HFFc6 (cell line): ENCODE results near the gene N4BP2L2. TPM values are rescaled to one million over a fixed set of nuclear protein-coding genes. Genes with fewer than 3 reads are reported as not detected.
A peak's percentile ranks its signal among the peaks of the same experiment; 100 is the strongest.
"Not testable (repeated sequence)": the region's sequence is repeated elsewhere in the genome, so short reads cannot be mapped to it uniquely, and the experiment has no call there.

Experiments
- DNase-seq: peaks from one replicate; pipeline ENCODE4 v3.0.0-alpha.2; 2018
- H3K27ac Mint-ChIP-seq: 2 replicates; pipeline ENCODE4 v1.8.0; 2020; ENCODE audit warnings: mild to moderate bottlenecking, mixed read lengths
- H3K27me3 Mint-ChIP-seq: 2 replicates; pipeline ENCODE4 v1.8.0; 2021; ENCODE audit warnings: mild to moderate bottlenecking, moderate library complexity, mixed read lengths; ENCODE audit not compliant: insufficient read depth
- H3K36me3 Mint-ChIP-seq: 2 replicates; pipeline ENCODE4 v1.8.0; 2021; ENCODE audit warnings: low read depth, mixed read lengths
- H3K4me1 Mint-ChIP-seq: 2 replicates; pipeline ENCODE4 v1.8.0; 2020; ENCODE audit warnings: low read depth, mixed read lengths
- H3K4me3 Mint-ChIP-seq: 2 replicates; pipeline ENCODE4 v1.8.0; 2020; ENCODE audit warnings: mild to moderate bottlenecking, moderate library complexity, mixed read lengths
- H3K9me3 Mint-ChIP-seq: 2 replicates; pipeline ENCODE4 v1.8.0; 2020; ENCODE audit warnings: mild to moderate bottlenecking, mixed read lengths
- total RNA-seq, 6 experiments: library from RNA; stranded (reverse); fragmentation: NEBNext Ultra II Directional; extraction: Animal tissue kit (Norgen Biotek cat#: 25700); gene quantifications; 2 replicates in 1 of 6; 3 replicates in 5 of 6; pipeline ENCODE4 v1.2.3, GENCODE V29; 2021
- TF ChIP-seq, protein P1 (sequence below): fragments of 200-600 bp; sonication (generic); IDR thresholded peaks from 2 replicates; pipeline ENCODE4 v1.5.0; 2021; ENCODE audit warnings: antibody characterized with exemption, mild to moderate bottlenecking

N4BP2L2 gene
- total RNA-seq, 6 experiments from 2014 or later = 44.7 to 57.9 (median 50.4) TPM

DNA sequence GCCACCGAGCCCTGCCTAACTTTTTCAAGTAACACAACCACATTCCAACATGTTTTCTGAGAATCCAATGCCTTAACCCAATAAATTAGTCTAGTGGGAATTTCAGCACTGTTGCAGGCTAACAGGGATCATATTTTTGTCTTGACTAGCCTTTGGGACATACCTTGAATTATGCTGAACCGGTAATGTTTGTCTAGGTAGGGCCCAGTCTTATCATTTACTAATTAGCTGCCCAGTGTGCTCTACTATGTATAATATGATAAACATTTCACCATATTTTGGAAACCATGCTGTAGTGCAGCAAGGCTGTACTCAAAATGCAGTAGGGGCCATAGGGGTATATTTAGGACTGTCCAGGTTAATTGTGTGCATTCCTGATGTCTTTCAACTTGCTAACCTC is 44.4 kb upstream of the N4BP2L2 start:
- Mint-ChIP-seq H3K4me3 (no peak overlapping the region), H3K9me3 (no peaks in the 10 kb centered on the region), H3K27ac (no peak overlapping the region), H3K4me1 (peaks cover 10% of the 10 kb centered on the region; the same call in 1 of the 2 replicates), H3K27me3 (peaks cover 10% of the 10 kb centered on the region), H3K36me3 (no peaks in the 10 kb centered on the region)
- TF ChIP-seq, protein P1, sequence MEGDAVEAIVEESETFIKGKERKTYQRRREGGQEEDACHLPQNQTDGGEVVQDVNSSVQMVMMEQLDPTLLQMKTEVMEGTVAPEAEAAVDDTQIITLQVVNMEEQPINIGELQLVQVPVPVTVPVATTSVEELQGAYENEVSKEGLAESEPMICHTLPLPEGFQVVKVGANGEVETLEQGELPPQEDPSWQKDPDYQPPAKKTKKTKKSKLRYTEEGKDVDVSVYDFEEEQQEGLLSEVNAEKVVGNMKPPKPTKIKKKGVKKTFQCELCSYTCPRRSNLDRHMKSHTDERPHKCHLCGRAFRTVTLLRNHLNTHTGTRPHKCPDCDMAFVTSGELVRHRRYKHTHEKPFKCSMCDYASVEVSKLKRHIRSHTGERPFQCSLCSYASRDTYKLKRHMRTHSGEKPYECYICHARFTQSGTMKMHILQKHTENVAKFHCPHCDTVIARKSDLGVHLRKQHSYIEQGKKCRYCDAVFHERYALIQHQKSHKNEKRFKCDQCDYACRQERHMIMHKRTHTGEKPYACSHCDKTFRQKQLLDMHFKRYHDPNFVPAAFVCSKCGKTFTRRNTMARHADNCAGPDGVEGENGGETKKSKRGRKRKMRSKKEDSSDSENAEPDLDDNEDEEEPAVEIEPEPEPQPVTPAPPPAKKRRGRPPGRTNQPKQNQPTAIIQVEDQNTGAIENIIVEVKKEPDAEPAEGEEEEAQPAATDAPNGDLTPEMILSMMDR = no peak
- DNase-seq = no peak

DNA sequence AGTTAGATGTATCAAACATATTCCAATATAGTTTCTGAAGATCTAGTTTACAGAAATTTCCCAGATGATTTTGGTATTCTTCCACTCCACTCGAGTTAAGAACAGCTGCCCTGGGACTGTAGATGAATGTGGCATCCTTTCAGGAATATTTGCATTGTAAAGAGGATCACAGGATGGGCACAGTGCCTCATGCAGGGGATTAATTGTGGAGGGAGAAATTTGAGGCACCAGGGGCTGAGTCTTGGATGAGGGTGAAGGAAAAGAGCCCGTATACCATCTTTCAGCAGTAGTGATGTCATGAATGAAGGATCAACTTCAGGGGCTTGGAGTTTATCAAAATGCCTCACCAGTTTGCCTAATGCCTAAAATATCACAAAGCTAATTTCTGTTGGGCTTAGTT is 43.7 kb upstream of the N4BP2L2 start:
- Mint-ChIP-seq H3K27me3 (peaks cover 9% of the 10 kb centered on the region), H3K4me3 (no peak overlapping the region), H3K27ac (no peak overlapping the region), H3K9me3 (peaks cover 4% of the 10 kb centered on the region), H3K36me3 (peaks cover 2% of the 10 kb centered on the region), H3K4me1 (peaks cover 8% of the 10 kb centered on the region; the same call in 1 of the 2 replicates)
- TF ChIP-seq, protein P1 = no peak
- no peak for DNase-seq

DNA sequence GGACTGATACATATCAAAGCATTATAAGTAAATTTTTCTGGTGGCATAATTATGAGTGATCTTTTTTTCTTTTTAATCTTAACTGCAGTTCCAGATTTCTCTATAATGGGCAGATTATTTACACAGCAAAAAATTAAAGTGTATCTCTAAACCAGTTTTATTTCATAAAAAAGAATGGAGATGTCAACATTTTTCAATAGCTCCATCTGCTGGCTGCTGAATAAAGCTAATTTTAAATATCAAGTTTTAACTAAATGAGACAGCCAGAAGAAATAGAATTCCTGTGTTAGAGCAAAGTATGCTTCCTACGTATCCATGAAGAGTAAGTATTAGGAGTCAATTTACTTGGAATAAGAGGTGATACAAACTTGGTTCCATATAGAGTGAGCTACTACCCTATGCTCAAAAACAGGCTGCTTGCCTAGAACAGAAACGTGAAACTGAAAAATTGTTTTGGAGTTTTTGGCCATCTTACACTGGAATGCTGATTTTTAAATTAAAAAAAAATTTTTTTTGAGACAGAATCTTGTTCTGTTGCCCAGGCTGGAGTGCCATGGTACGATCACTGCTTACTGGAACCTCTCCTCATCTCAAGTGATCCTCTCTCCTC is 42.7 kb upstream of the N4BP2L2 start:
- Mint-ChIP-seq H3K36me3 (peaks cover 9% of the 10 kb centered on the region), H3K27me3 (peaks cover 9% of the 10 kb centered on the region), H3K4me3 (no peak overlapping the region), H3K9me3 (peaks cover 10% of the 10 kb centered on the region), H3K27ac (no peak overlapping the region), H3K4me1 (peaks cover 8% of the 10 kb centered on the region; the same call in 1 of the 2 replicates)
- TF ChIP-seq, protein P1 = peak; percentile 80
- DNase-seq = peak; percentile 54

DNA sequence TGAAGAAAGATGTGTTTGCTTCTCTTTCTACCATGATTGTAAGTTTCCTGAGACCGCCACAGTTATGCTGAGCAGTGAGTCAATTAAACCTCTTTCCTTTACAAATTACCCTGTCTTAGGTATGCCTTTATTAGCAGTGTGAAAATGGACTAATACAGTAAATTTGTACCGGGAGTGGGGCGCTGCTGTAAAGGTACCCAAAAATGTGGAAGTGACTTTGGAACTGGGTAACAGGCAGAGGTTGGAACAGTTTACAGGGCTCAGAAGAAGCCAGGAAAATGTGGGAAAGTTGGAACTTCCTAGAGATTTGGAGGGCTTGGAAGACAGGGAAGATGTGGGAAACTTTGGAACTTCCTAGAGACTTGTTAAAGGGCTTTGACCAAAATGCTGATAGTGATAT is 38.4 kb upstream of the N4BP2L2 start:
- TF ChIP-seq, protein P1 = no peak
- peaks cover 2% of the 10 kb centered on the region; the same call in 1 of the 2 replicates for H3K27me3 Mint-ChIP-seq
- H3K9me3 Mint-ChIP-seq = peaks cover 10% of the 10 kb centered on the region
- H3K36me3 Mint-ChIP-seq = peaks cover 9% of the 10 kb centered on the region
- H3K4me1 Mint-ChIP-seq = no peaks in the 10 kb centered on the region
- DNase-seq = no peak
- H3K4me3 Mint-ChIP-seq = no peak overlapping the region
- no peak overlapping the region for H3K27ac Mint-ChIP-seq

DNA sequence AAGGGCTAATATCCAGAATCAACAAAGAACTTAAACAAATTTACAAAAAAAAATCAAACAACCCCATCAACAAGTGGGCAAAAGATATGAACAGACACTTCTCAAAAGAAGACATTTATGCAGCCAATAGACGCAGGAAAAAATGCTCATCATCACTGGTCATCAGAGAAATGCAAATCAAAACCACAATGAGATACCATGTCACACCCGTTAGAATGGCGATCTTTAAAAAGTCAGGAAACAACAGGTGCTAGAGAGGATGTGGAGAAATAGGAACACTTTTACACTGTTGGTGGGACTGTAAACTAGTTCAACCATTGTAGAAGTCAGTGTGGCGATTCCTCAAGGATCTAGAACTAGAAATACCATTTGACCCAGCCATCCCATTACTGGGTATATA is 37.1 kb upstream of the N4BP2L2 start:
- H3K4me3 Mint-ChIP-seq, H3K27ac Mint-ChIP-seq, H3K36me3 Mint-ChIP-seq, H3K27me3 Mint-ChIP-seq, DNase-seq, H3K4me1 Mint-ChIP-seq: not testable (repeated sequence)
- peaks cover 10% of the 10 kb centered on the region for H3K9me3 Mint-ChIP-seq

DNA sequence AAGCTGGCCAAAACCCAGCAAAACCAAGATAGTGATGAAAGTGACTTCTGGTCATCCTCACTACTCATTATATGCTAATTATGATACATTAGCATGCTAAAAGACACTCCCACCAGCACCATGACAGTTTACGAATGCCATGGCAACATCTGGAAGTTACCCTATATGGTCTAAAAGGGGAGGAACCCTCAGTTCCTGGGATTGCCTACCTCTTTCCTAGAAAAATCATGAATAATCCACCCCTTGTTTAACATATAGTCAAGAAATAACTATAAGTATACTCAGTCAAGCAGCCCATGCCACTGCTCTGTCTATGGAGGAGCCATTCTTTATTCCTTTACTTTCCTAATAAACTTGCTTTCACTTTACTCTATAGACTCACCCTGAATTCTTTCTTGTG is 22.2 kb upstream of the N4BP2L2 start:
- not testable (repeated sequence) for H3K4me1 Mint-ChIP-seq, H3K9me3 Mint-ChIP-seq, H3K36me3 Mint-ChIP-seq, H3K27me3 Mint-ChIP-seq, DNase-seq, H3K4me3 Mint-ChIP-seq, H3K27ac Mint-ChIP-seq
